ENCODE data around the gene ZNF692. TPM values are rescaled to one million over a fixed set of nuclear protein-coding genes. Genes with fewer than 3 reads are reported as not detected.

The ZNF692 gene
- total RNA-seq, 4 donors from 2014 or later, result 35.7 to 67.9 (median 40.7) TPM

- Histone ChIP-seq H3K27ac (no peak overlapping the region), H3K4me3 (no peak overlapping the region), H3K9me3 (no peaks in the 10 kb centered on the region), H3K36me3 (no peaks in the 10 kb centered on the region), H3K27me3 (peaks cover 0 to 5% (median 0%) of the 10 kb centered on the region in 4 donors), H3K4me1 (peaks cover 0 to 11% (median 0%) of the 10 kb centered on the region in 3 donors)
- intact Hi-C loops (cut with DNase I), result no loop called here
- WGBS, 2 donors, result 81 to 100% methylated on average over 1 to 6 of the region's 6 CpGs
- no peak for DNase-seq
- TF ChIP-seq CTCF (IDR thresholded peaks at IDR 0.05), result no peak
- no peak for TF ChIP-seq POLR2A (IDR thresholded peaks at IDR 0.05)
Measured at GRCh38 chr1:248802454-248802853, 56.4 kb downstream of the ZNF692 start.

- intact Hi-C loops (cut with DNase I), result no loop called here
- TF ChIP-seq POLR2A (IDR thresholded peaks at IDR 0.05), result no peak
- WGBS, 2 donors, result 58 to 69% methylated on average over 3 of the region's 3 CpGs
- H3K36me3 ChIP-seq, result no peaks in the 10 kb centered on the region
- no peak for DNase-seq
- no peaks in the 10 kb centered on the region for H3K4me1 ChIP-seq
- peaks cover 0 to 13% (median 0%) of the 10 kb centered on the region in 4 donors for H3K27me3 ChIP-seq
- H3K4me3 ChIP-seq, result no peak overlapping the region
- H3K27ac ChIP-seq, result no peak overlapping the region
- H3K9me3 ChIP-seq, result no peaks in the 10 kb centered on the region
Measured at GRCh38 chr1:248800459-248800858, 58.4 kb downstream of the ZNF692 start.

Small RNA genes lying within 50 kb of the gene (small RNA-seq; reads per million reads assigned to genes)
- 0 reads per million in 4 donors for gene MIR3124

Other genes with a start within 250 kb of the ZNF692 start
- not detected for gene OR2T11, start 224.0 kb downstream of the ZNF692 start, total RNA-seq
- gene OR2T35, start 213.8 kb downstream of the ZNF692 start, total RNA-seq, result not detected
- gene OR2T27, start 203.6 kb downstream of the ZNF692 start, total RNA-seq, result not detected
- not detected for gene OR14I1, start 156.3 kb downstream of the ZNF692 start, total RNA-seq
- not detected for gene LYPD8, start 103.3 kb downstream of the ZNF692 start, total RNA-seq
- 10 to 100 TPM; 19.2 to 23.1 (median 21.9) TPM for gene SH3BP5L, start 33.2 kb downstream of the ZNF692 start, total RNA-seq
- 10 to 100 TPM; 22.3 to 25.8 (median 24.0) TPM for gene ZNF672, start 20.9 kb downstream of the ZNF692 start, total RNA-seq
- gene PGBD2, start 47.1 kb upstream of the ZNF692 start, total RNA-seq, result 1 to 10 TPM; 4.1 to 9.5 (median 6.7) TPM

All from esophagus squamous epithelium (tissue), 5 donors.